CD4-positive, alpha-beta T cell (primary cell): Measurements from ENCODE around the gene CPNE8. TPM values are rescaled to one million over a fixed set of nuclear protein-coding genes. Genes with fewer than 3 reads are reported as not detected.

Experiments
- ATAC-seq: fragments of 200-7000 bp; cut with Tn5 transposase; one replicate; pipeline ENCODE4 v1.10.0; 2022; ENCODE audit warnings: mild to moderate bottlenecking; ENCODE audit not compliant: poor library complexity
- CTCF ChIA-PET: fragments of 350-600 bp; sonication (Branson Sonifier 250); formaldehyde crosslinking; loops from one replicate; lab custom pipeline; 2021; ENCODE audit warnings: antibody characterized with exemption, inconsistent platforms; lab: Charles Lee
- POLR2A ChIA-PET: fragments of 350-600 bp; sonication (Branson Sonifier 250); formaldehyde crosslinking; loops from one replicate; lab custom pipeline; 2021; ENCODE audit warnings: antibody characterized with exemption, inconsistent platforms; lab: Charles Lee
- DNase-seq, 14 experiments: peaks; one replicate each; pipeline ENCODE4 v3.0.0-alpha.2; 2013 to 2020; ENCODE audit warnings: mixed read lengths in 2 of 14
- H3K27ac ChIP-seq, 2 donors: one replicate each; pipeline versions ENCODE4 v1.5.1 to v1.7.0; 2013; ENCODE audit warnings: low read length in 2 of 2, low read depth in 1 of 2, mild to moderate bottlenecking in 1 of 2
- H3K27me3 ChIP-seq, 2 experiments: 1 replicate in 1 of 2; 2 replicates in 1 of 2; pipeline versions ENCODE4 v1.6.1 to v1.7.0; 2013; ENCODE audit warnings: low read length in 2 of 2, control low read depth in 1 of 2, mild to moderate bottlenecking in 1 of 2, moderate library complexity in 1 of 2; ENCODE audit not compliant: insufficient read depth in 2 of 2, control insufficient read depth in 1 of 2
- H3K36me3 ChIP-seq: one replicate; pipeline ENCODE4 v1.6.1; 2013; ENCODE audit warnings: low read length, control low read depth; ENCODE audit not compliant: insufficient read depth
- H3K4me1 ChIP-seq: one replicate; pipeline ENCODE4 v1.6.1; 2013; ENCODE audit warnings: low read length, control low read depth; ENCODE audit not compliant: insufficient read depth
- H3K4me3 ChIP-seq: one replicate; pipeline ENCODE4 v1.5.1; 2013; ENCODE audit warnings: mild to moderate bottlenecking, low read length, moderate library complexity
- H3K9me3 ChIP-seq, 2 experiments: 1 replicate in 1 of 2; 2 replicates in 1 of 2; pipeline versions ENCODE4 v1.6.1 to v1.7.0; 2013; ENCODE audit warnings: low read length in 2 of 2, mild to moderate bottlenecking in 2 of 2, control low read depth in 1 of 2, moderate library complexity in 1 of 2; ENCODE audit not compliant: control insufficient read depth in 1 of 2, insufficient read depth in 1 of 2
- H3K27ac Mint-ChIP-seq: one replicate; pipeline ENCODE4 v1.8.0; 2020; ENCODE audit warnings: mixed read lengths
- H3K27me3 Mint-ChIP-seq: one replicate; pipeline ENCODE4 v1.8.0; 2021; ENCODE audit warnings: mixed read lengths
- H3K36me3 Mint-ChIP-seq: one replicate; pipeline ENCODE4 v1.8.0; 2021; ENCODE audit warnings: low read depth, mixed read lengths
- H3K4me1 Mint-ChIP-seq: one replicate; pipeline ENCODE4 v1.8.0; 2021; ENCODE audit warnings: low read depth, mixed read lengths
- H3K4me3 Mint-ChIP-seq: one replicate; pipeline ENCODE4 v1.8.0; 2020; ENCODE audit warnings: mild to moderate bottlenecking, mixed read lengths
- H3K9me3 Mint-ChIP-seq: one replicate; pipeline ENCODE4 v1.8.0; 2020; ENCODE audit warnings: mixed read lengths
- intact Hi-C, 2 experiments: fragments of 100-400 bp; cut with DNase I in 1 of 2; cut with micrococcal nuclease in 1 of 2; formaldehyde crosslinking; loops; one replicate each; pipeline versions ENCODE4 v1.15.1 to v1.9.0; 2023 to 2025; cut with DNase I, micrococcal nuclease
- total RNA-seq, 174 experiments: library from RNA in 2 of 174; stranded (reverse) in 2 of 174; gene quantifications; one replicate each; pipeline ENCODE4 v1.2.3 and lab custom pipeline; 2021 to 2026
- TF ChIP-seq, protein P1 (sequence below): fragments of 200-600 bp; IDR thresholded peaks from one replicate; pipeline ENCODE4 v1.8.0; 2022; ENCODE audit warnings: antibody characterized with exemption, mild to moderate bottlenecking

Gene CPNE8
- total RNA-seq, 2 experiments from 2014 or later = 2.7 to 3.6 TPM

DNA sequence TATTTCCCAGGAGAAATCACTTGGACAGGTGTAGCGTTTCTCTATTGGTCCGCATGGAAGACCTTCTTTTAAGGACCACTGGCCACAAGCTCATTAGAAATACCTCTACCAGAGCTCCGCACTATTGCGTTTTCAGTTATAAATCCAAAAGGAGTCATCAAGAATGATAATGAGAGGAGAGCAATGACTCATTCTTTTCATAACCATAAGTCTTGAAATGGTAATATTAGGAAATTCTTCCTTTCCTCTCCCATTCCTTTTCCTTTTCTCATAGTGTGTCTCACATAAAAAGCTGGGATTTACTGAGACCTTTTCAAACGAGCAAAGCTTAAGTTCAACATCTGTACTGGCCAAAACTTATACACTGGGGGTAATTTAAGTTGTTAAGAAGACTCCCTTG lies 215.7 kb downstream of the CPNE8 start:
- no peak overlapping the region for H3K4me3 Mint-ChIP-seq
- H3K4me3 ChIP-seq = no peak overlapping the region
- no peaks in the 10 kb centered on the region for H3K27me3 ChIP-seq
- no peaks in the 10 kb centered on the region for H3K4me1 Mint-ChIP-seq
- no peak for DNase-seq
- no peaks in the 10 kb centered on the region for H3K27me3 Mint-ChIP-seq
- H3K36me3 Mint-ChIP-seq = no peaks in the 10 kb centered on the region
- ChIA-PET CTCF (no interaction called here), POLR2A (no interaction called here)
- no peak overlapping the region for H3K27ac Mint-ChIP-seq
- ATAC-seq = no peak
- H3K4me1 ChIP-seq = no peaks in the 10 kb centered on the region
- TF ChIP-seq, protein P1, sequence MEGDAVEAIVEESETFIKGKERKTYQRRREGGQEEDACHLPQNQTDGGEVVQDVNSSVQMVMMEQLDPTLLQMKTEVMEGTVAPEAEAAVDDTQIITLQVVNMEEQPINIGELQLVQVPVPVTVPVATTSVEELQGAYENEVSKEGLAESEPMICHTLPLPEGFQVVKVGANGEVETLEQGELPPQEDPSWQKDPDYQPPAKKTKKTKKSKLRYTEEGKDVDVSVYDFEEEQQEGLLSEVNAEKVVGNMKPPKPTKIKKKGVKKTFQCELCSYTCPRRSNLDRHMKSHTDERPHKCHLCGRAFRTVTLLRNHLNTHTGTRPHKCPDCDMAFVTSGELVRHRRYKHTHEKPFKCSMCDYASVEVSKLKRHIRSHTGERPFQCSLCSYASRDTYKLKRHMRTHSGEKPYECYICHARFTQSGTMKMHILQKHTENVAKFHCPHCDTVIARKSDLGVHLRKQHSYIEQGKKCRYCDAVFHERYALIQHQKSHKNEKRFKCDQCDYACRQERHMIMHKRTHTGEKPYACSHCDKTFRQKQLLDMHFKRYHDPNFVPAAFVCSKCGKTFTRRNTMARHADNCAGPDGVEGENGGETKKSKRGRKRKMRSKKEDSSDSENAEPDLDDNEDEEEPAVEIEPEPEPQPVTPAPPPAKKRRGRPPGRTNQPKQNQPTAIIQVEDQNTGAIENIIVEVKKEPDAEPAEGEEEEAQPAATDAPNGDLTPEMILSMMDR = no peak
- peaks cover 0 to 5% of the 10 kb centered on the region in 2 experiments for H3K9me3 ChIP-seq
- intact Hi-C loops = no loop called here
- no peak overlapping the region for H3K27ac ChIP-seq
- no peaks in the 10 kb centered on the region for H3K9me3 Mint-ChIP-seq
- H3K36me3 ChIP-seq = no peaks in the 10 kb centered on the region

DNA sequence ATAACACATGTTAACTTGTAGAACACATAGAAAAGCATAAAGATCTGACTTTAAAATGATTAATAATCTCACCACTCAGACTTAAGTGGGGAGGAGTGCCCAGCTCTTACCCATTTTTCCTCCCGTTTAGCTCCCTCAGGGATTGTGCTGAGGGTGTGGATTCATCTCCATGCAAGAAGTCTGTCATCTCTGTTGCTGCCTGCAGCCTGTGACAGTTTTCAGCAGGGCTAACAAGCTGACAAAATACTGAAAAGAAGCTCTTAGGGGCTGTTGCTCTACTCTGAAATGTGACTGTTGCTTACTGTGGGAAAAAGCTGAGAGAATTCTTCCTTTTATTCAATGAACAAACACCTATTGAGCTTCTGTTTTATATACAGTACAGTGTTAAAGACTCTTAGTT lies 216.2 kb downstream of the CPNE8 start:
- TF ChIP-seq, protein P1 = no peak
- no peaks in the 10 kb centered on the region for H3K4me1 Mint-ChIP-seq
- H3K27me3 Mint-ChIP-seq = no peaks in the 10 kb centered on the region
- H3K27ac Mint-ChIP-seq = no peak overlapping the region
- Histone ChIP-seq H3K4me3 (no peak overlapping the region), H3K9me3 (peaks cover 0 to 5% of the 10 kb centered on the region in 2 experiments), H3K27ac (no peak overlapping the region), H3K27me3 (no peaks in the 10 kb centered on the region), H3K36me3 (no peaks in the 10 kb centered on the region), H3K4me1 (no peaks in the 10 kb centered on the region)
- H3K36me3 Mint-ChIP-seq = no peaks in the 10 kb centered on the region
- intact Hi-C loops = no loop called here
- DNase-seq = no peak
- POLR2A ChIA-PET = interaction anchor here (0.5 kb wide), 1 partner anchor 11 kb away, joined by 3 read pairs; no protein-coding TSS in a partner anchor
- no peaks in the 10 kb centered on the region for H3K9me3 Mint-ChIP-seq
- CTCF ChIA-PET = no interaction called here
- ATAC-seq = no peak
- H3K4me3 Mint-ChIP-seq = no peak overlapping the region

DNA sequence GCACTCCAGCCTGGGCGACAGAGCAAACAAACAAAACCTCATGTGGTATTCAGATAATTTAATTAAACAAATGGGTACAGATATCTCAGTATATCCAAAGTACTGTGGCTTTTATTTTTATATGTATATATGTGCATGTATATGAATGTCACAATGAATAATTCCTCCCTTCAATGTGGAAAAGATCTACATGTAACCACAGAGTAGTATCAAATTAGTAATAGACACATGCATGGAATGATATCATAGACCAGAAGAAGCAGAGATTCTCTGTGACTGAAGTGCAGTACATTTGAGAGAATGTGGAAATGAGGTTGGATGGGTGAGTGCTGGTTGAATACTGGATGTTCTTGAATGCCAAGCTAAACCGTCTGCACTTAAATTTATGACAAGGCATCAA lies 222.9 kb downstream of the CPNE8 start:
- DNase-seq = no peak

More for the DNA sequence above, 222.9 kb downstream of the CPNE8 start:
- TF ChIP-seq, protein P1 = no peak
- peaks cover 0 to 8% of the 10 kb centered on the region in 2 experiments for H3K9me3 ChIP-seq
- no peaks in the 10 kb centered on the region for H3K36me3 ChIP-seq
- ChIA-PET CTCF (no interaction called here), POLR2A (no interaction called here)
- H3K4me3 ChIP-seq = no peak overlapping the region
- no peaks in the 10 kb centered on the region for H3K27me3 ChIP-seq
- no peak overlapping the region for H3K27ac ChIP-seq
- no peaks in the 10 kb centered on the region for H3K4me1 Mint-ChIP-seq
- no peaks in the 10 kb centered on the region for H3K9me3 Mint-ChIP-seq
- no peak overlapping the region for H3K4me3 Mint-ChIP-seq
- H3K27ac Mint-ChIP-seq = no peak overlapping the region
- H3K4me1 ChIP-seq = no peaks in the 10 kb centered on the region
- ATAC-seq = no peak
- H3K36me3 Mint-ChIP-seq = no peaks in the 10 kb centered on the region
- H3K27me3 Mint-ChIP-seq = no peaks in the 10 kb centered on the region
- intact Hi-C loops = no loop called here
